Stimulated activated CD8-positive, alpha-beta memory T cell treated with anti-CD3 and anti-CD28 coated beads, Interleukin-4, amount 100 ng/mL, for 4 hours (primary cell): Measurements from ENCODE around the gene PDCD1.
"Not testable (repeated sequence)": the region's sequence is repeated elsewhere in the genome, so short reads cannot be mapped to it uniquely, and the experiment has no call there.

Experiments used
- DNase-seq, 2 donors: peaks; one replicate each; pipeline ENCODE4 v3.0.0-alpha.2; 2020; ENCODE audit warnings: low read depth in 2 of 2, low spot score in 1 of 2

Gene PDCD1

GRCh38 chr2:241879326-241879725 lies 20.6 kb upstream of the PDCD1 start:
- no peak for DNase-seq

GRCh38 chr2:241877989-241878970 lies 19.6 kb upstream of the PDCD1 start:
- peak in 1 of 2 donors; percentile 50 for DNase-seq

GRCh38 chr2:241877197-241877685 lies 18.5 kb upstream of the PDCD1 start:
- no peak for DNase-seq

GRCh38 chr2:241876528-241877196 lies 18.0 kb upstream of the PDCD1 start:
- no peak for DNase-seq

- not testable (repeated sequence) for DNase-seq
Observed at GRCh38 chr2:241875754-241876527, 17.2 kb upstream of the PDCD1 start.

- no peak for DNase-seq
Observed at GRCh38 chr2:241874277-241874925, 15.7 kb upstream of the PDCD1 start.

- no peak for DNase-seq
Observed at GRCh38 chr2:241873803-241874110, 15.1 kb upstream of the PDCD1 start.

- DNase-seq, result no peak
Observed at GRCh38 chr2:241873081-241873802, 14.5 kb upstream of the PDCD1 start.

- no peak for DNase-seq
Observed at GRCh38 chr2:241872313-241872642, 13.6 kb upstream of the PDCD1 start.

GRCh38 chr2:241871538-241872312 lies 13.0 kb upstream of the PDCD1 start:
- DNase-seq, result no peak

GRCh38 chr2:241870611-241871537 lies 12.2 kb upstream of the PDCD1 start:
- no peak for DNase-seq

GRCh38 chr2:241870081-241870541 lies 11.4 kb upstream of the PDCD1 start:
- no peak for DNase-seq

GRCh38 chr2:241869087-241869961 lies 10.6 kb upstream of the PDCD1 start, which contains the start of gene RTP5:
RTP5 (plus strand) TSS chr2:241869729; CDS start chr2:241869757, 28 bp downstream.
- DNase-seq, result no peak

GRCh38 chr2:241868661-241869081 lies 10.0 kb upstream of the PDCD1 start:
- DNase-seq, result no peak

GRCh38 chr2:241867776-241868420 lies 9.2 kb upstream of the PDCD1 start:
- DNase-seq, result peak; percentile 46 to 65

- no peak for DNase-seq
Observed at GRCh38 chr2:241866790-241867645, 8.3 kb upstream of the PDCD1 start.
